GM18499 (cell line): ENCODE data around the gene SWAP70.
"Not testable (repeated sequence)": the region's sequence is repeated elsewhere in the genome, so short reads cannot be mapped to it uniquely, and the experiment has no call there.

Experiments used
- ATAC-seq: cut with Tn5 transposase; IDR thresholded peaks from one replicate; pipeline ENCODE4 v1.9.1; 2021; ENCODE audit warnings: moderate number of reproducible peaks; ENCODE audit not compliant: insufficient read depth, unreplicated experiment

SWAP70 gene

DNA sequence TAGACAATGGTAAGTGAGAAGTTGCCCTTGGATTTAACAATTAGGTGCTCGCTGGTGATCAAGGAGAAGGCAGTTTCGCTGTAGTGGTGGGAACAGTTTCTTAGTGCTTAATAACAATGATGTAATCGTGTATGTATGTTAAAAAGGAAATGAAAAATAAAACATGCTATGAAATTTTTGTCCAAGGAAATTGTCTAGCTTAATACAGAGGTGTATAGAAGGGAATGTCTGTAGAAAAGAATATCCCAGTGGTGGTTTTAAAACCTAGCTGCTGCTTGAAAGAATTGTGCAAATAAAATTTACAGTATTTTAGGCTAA, 53.1 kb downstream of the SWAP70 start:
- no peak for ATAC-seq

GRCh38 chr11:9717719-9718118, 53.8 kb downstream of the SWAP70 start:
- no peak for ATAC-seq

- no peak for ATAC-seq
Measured at GRCh38 chr11:9718147-9718546, 54.3 kb downstream of the SWAP70 start.

GRCh38 chr11:9719566-9720289, 55.9 kb downstream of the SWAP70 start:
- no peak for ATAC-seq

DNA sequence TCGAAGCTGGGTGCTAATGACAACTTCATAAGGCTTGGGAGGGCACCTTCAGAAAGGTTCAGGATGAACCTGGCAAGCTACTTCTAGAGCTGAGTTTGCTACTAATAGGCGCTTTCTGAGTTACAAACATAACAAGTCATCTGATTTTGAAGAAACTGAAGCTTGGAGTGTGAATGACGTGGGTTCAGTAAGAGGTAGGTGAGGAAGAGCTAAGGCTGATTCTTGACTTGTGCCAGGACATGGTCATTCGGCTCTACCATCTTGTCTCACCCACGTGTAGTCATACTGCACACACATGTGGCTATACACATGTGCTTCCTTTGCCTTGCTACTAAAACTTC, 56.4 kb downstream of the SWAP70 start:
- ATAC-seq: no peak

DNA sequence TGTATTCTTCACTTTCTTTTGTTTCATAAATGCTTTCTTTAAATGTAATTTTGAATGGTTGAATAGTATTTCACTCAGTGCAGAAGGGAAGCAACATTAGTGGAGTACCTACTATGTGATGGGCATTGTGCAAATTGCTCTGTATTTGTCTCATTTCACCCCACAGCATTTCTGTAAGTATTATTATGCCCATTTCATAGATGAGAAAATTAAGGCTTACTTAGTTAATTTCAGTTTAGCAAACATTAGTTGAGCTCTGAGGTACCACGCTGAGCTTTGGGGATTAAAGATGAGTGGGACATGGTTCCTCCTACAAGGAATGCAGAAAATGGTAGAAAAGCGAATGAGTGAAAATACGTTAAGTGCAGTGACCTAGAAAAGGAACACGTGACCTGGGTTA, 58.1 kb downstream of the SWAP70 start:
- ATAC-seq: no peak

GRCh38 chr11:9722893-9723292, 59.0 kb downstream of the SWAP70 start:
- no peak for ATAC-seq

DNA sequence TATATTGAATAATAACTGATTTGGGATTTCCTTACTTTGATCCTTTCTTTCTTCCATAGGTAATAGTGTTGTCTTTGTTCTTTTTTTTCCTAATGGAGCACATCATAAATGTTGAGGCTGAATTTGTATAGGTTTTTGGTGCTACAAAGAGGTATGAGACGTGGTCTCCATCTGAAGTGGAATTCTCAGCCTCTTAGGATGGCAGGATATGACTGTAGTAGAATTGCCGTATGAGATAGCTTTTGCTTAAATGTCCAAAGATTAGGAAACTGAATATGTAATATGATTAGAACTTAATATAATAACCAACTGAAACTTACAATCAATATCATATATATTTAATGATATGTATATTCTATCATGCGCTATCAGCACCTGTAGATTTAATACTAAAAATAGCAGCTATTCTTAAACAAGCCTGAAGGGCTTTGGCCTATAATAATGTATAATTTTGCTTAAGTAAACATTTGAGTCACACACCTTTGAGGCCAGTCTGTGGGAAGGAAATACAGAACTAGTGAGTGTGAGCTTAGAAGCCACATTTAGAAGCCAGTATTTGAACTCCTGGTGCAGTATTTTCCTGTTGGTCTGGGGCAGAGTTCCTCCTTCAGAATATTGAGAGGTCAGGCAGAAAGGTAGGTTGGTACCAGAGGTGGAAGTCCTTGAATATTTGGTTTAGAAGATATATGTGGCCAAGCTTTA, 62.6 kb downstream of the SWAP70 start:
- ATAC-seq: no peak

GRCh38 chr11:9728058-9728457, 64.2 kb downstream of the SWAP70 start:
- ATAC-seq: no peak

DNA sequence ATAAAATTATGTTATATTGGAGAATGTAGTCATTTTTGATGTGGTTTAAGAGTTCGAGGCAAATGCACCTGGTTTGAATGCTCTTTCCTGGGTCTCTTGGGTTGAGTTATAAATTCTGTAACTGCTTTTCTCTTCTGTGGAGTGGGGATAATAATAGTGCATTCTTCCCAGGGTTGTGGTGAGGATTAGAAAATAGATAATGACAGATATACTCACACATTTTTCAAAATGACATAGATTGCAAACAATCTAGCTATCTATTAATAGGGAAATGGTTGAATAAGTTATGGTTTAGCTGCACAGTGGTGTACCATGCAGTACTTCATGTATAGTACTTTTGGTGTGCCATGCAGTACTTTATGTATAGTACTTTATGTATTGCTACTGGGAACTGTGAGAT, 67.4 kb downstream of the SWAP70 start:
- ATAC-seq: no peak

DNA sequence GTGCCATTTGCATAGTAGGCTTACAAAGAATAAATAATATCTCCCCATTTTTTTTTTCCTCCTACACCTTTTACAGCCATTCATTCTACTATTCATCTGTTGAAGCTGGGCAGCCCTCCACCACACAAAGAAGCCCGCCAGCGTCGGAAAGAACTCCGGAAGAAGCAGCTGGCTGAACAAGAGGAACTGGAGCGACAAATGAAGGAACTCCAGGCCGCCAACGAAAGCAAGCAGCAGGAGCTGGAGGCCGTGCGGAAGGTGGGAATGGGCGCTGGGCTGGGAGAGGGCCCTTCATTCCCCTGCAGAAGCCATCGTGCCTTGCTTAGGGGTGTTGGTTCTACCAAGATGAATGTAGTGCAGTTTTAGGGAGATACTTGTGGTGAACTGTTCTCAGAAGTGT, 68.6 kb downstream of the SWAP70 start:
- no peak for ATAC-seq

GRCh38 chr11:9733212-9733611, 69.3 kb downstream of the SWAP70 start:
- ATAC-seq: no peak

DNA sequence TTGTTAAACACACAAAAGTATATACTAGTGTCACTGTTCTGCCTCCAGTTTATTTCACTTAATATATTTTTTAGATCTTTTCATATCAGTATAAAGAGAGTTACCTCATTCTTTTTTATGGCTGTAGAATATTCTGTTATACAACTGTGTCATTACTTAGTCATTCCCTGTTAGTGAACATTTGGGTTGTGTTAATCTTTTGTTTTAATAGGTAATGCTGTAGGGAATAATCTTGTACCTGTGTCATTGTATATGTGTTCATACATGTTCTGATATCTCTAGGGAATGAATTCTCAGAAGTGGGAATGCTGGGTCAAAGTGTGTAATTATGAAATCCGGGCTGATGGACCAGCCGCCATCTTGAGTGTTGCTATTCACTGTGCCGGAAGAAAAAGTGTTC, 71.4 kb downstream of the SWAP70 start:
- ATAC-seq: no peak

- no peak for ATAC-seq
Measured at GRCh38 chr11:9735919-9736318, 72.0 kb downstream of the SWAP70 start.

GRCh38 chr11:9736365-9736764, 72.5 kb downstream of the SWAP70 start:
- ATAC-seq: no peak

- no peak for ATAC-seq
Measured at GRCh38 chr11:9738116-9738515, 74.2 kb downstream of the SWAP70 start.

- ATAC-seq: no peak
Measured at GRCh38 chr11:9738707-9739106, 74.8 kb downstream of the SWAP70 start.

- ATAC-seq: peak; percentile 61
Measured at GRCh38 chr11:9739123-9739900, 75.4 kb downstream of the SWAP70 start.

- ATAC-seq: no peak
Measured at GRCh38 chr11:9740202-9740883, 76.5 kb downstream of the SWAP70 start.

- ATAC-seq: no peak
Measured at GRCh38 chr11:9741260-9741659, 77.4 kb downstream of the SWAP70 start.

DNA sequence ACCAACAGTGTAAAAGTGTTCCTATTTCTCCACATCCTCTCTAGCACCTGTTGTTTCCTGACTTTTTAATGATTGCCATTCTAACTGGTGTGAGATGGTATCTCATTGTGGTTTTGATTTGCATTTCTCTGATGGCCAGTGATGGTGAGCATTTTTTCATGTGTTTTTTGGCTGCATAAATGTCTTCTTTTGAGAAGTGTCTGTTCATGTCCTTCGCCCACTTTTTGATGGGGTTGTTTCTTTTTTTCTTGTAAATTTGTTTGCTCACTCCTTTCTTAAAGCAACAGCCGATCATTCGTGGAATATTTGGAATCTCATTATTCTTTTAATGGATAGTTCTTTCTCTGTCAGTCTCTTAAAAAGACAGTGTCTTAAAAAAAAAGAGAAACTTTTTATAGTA, 79.6 kb downstream of the SWAP70 start:
- ATAC-seq: not testable (repeated sequence)
